OCI-LY7 (cell line): Measurements from ENCODE around the gene APOD.

Experiments used
- CTCF ChIP-seq: fragments of 200-600 bp; sonication (generic); conservative IDR thresholded peaks from 2 replicates; pipeline ENCODE4 v1.5.1; 2014; ENCODE audit warnings: mild to moderate bottlenecking, antibody characterized with exemption, low read length, moderate library complexity, mixed read lengths
- EZH2phosphoT487 ChIP-seq: fragments of 200-600 bp; sonication (generic); IDR thresholded peaks from 2 replicates; pipeline ENCODE4 v1.6.1; 2018; ENCODE audit warnings: low read depth, borderline replicate concordance, mild to moderate bottlenecking, mixed run types, antibody characterized with exemption, low read length, moderate library complexity, mixed read lengths

- TF ChIP-seq CTCF (peak; percentile 92), EZH2phosphoT487 (no peak)
These were observed 25.1 kb downstream of the APOD start for GRCh38 chr3:195558602-195559001.
